ENCODE data around the gene RALGAPB.

RALGAPB gene

GRCh38 chr20:38551056-38551626, 78.5 kb downstream of the RALGAPB start:
- DNase-seq, result no peak

- DNase-seq, result no peak
Observed at GRCh38 chr20:38554986-38555385, 82.3 kb downstream of the RALGAPB start.

GRCh38 chr20:38555395-38555794, 82.8 kb downstream of the RALGAPB start:
- no peak for DNase-seq

- no peak for DNase-seq
Observed at GRCh38 chr20:38557174-38557573, 84.5 kb downstream of the RALGAPB start.

- no peak for DNase-seq
Observed at GRCh38 chr20:38558596-38559360, 86.1 kb downstream of the RALGAPB start.

GRCh38 chr20:38559764-38560163, 87.1 kb downstream of the RALGAPB start:
- no peak for DNase-seq

- DNase-seq, result no peak
Observed at GRCh38 chr20:38563802-38564431, 91.3 kb downstream of the RALGAPB start.

GRCh38 chr20:38564680-38565079, 92.0 kb downstream of the RALGAPB start:
- DNase-seq, result no peak

- no peak for DNase-seq
Observed at GRCh38 chr20:38566036-38566598, 93.5 kb downstream of the RALGAPB start.

GRCh38 chr20:38569747-38570525, 97.3 kb downstream of the RALGAPB start:
- no peak for DNase-seq

GRCh38 chr20:38573413-38573812, 100.8 kb downstream of the RALGAPB start:
- DNase-seq, result no peak

- DNase-seq, result no peak
Observed at GRCh38 chr20:38579219-38579910, 106.7 kb downstream of the RALGAPB start.

GRCh38 chr20:38579921-38580320, 107.3 kb downstream of the RALGAPB start:
- no peak for DNase-seq

- DNase-seq, result no peak
Observed at GRCh38 chr20:38581013-38581412, 108.4 kb downstream of the RALGAPB start, which contains the start of gene ADIG. Gene ADIG, plus strand, starts transcription at chr20:38581197. Its CDS starts 54 bp downstream, at chr20:38581251.

GRCh38 chr20:38581830-38582358, 109.3 kb downstream of the RALGAPB start:
- DNase-seq, result no peak

- no peak for DNase-seq
Observed at GRCh38 chr20:38583306-38583705, 110.7 kb downstream of the RALGAPB start.

- DNase-seq, result no peak
Observed at GRCh38 chr20:38584099-38584763, 111.6 kb downstream of the RALGAPB start.

GRCh38 chr20:38585404-38586180, 112.9 kb downstream of the RALGAPB start:
- no peak for DNase-seq

- no peak for DNase-seq
Observed at GRCh38 chr20:38586181-38586525, 113.5 kb downstream of the RALGAPB start.

- no peak for DNase-seq
Observed at GRCh38 chr20:38588303-38588702, 115.7 kb downstream of the RALGAPB start.

GRCh38 chr20:38589351-38589750, 116.7 kb downstream of the RALGAPB start:
- DNase-seq, result no peak
